GM23248 (cell line): ENCODE data around the gene IBA57. TPM values are rescaled to one million over a fixed set of nuclear protein-coding genes. Genes with fewer than 3 reads are reported as not detected.

Source experiments
- DNase-seq: peaks from one replicate; pipeline ENCODE4 v3.0.0-alpha.2; 2015
- H2AFZ ChIP-seq: fragments of 200-600 bp; sonication (generic); 2 replicates; pipeline ENCODE4 v1.6.1; 2016; ENCODE audit warnings: antibody characterized with exemption
- H3F3A ChIP-seq: fragments of 200-600 bp; sonication (generic); 2 replicates; pipeline ENCODE4 v1.6.1; 2016; ENCODE audit warnings: mild to moderate bottlenecking, antibody characterized with exemption, mixed run types; ENCODE audit not compliant: insufficient read depth
- H3K27ac ChIP-seq: fragments of 200-600 bp; sonication (generic); 2 replicates; pipeline ENCODE4 v1.5.1; 2016; ENCODE audit warnings: mild to moderate bottlenecking
- H3K27me3 ChIP-seq: fragments of 200-600 bp; sonication (generic); replicated peaks from 2 replicates; pipeline ENCODE4 v1.6.1; 2016; ENCODE audit warnings: mild to moderate bottlenecking; ENCODE audit not compliant: insufficient read depth
- H3K36me3 ChIP-seq: fragments of 200-600 bp; sonication (generic); 2 replicates; pipeline ENCODE4 v1.6.1; 2016; ENCODE audit warnings: low read depth, mild to moderate bottlenecking
- H3K4me1 ChIP-seq: fragments of 200-600 bp; sonication (generic); 2 replicates; pipeline ENCODE4 v1.6.1; 2016; ENCODE audit warnings: mild to moderate bottlenecking; ENCODE audit not compliant: insufficient read depth
- H3K4me2 ChIP-seq: fragments of 200-600 bp; sonication (generic); one replicate; pipeline ENCODE4 v1.6.1; 2016; ENCODE audit warnings: mild to moderate bottlenecking; ENCODE audit not compliant: unreplicated experiment
- H3K4me3 ChIP-seq: fragments of 200-600 bp; sonication (generic); 2 replicates; pipeline ENCODE4 v1.5.1; 2016; ENCODE audit warnings: mild to moderate bottlenecking
- H3K79me2 ChIP-seq: fragments of 200-600 bp; sonication (generic); 2 replicates; pipeline ENCODE4 v1.6.1; 2016; ENCODE audit warnings: mild to moderate bottlenecking; ENCODE audit not compliant: insufficient read depth
- H3K9ac ChIP-seq: fragments of 200-600 bp; sonication (generic); 2 replicates; pipeline ENCODE4 v1.6.1; 2016; ENCODE audit warnings: mild to moderate bottlenecking
- H3K9me2 ChIP-seq: fragments of 200-600 bp; sonication (generic); 2 replicates; pipeline ENCODE4 v1.6.1; 2016; ENCODE audit warnings: mixed run types, mild to moderate bottlenecking, moderate library complexity; ENCODE audit not compliant: insufficient read depth
- H3K9me3 ChIP-seq: fragments of 200-600 bp; sonication (generic); one replicate; pipeline ENCODE4 v1.6.1; 2017; ENCODE audit warnings: low read depth
- H4K20me1 ChIP-seq: fragments of 200-600 bp; sonication (generic); 2 replicates; pipeline ENCODE4 v1.6.0; 2016; ENCODE audit not compliant: insufficient read depth
- EZH2 ChIP-seq: fragments of 200-600 bp; sonication (generic); IDR thresholded peaks from 2 replicates; pipeline ENCODE4 v1.6.1; 2018; ENCODE audit warnings: antibody characterized with exemption, mild to moderate bottlenecking; ENCODE audit not compliant: insufficient read depth, poor library complexity, severe bottlenecking
- EZH2phosphoT487 ChIP-seq: fragments of 200-600 bp; sonication (generic); IDR thresholded peaks from 2 replicates; pipeline ENCODE4 v1.6.1; 2018; ENCODE audit warnings: antibody characterized with exemption, moderate library complexity, mild to moderate bottlenecking, low read depth; ENCODE audit not compliant: insufficient read depth
- WGBS, 2 experiments: methylation state at CpG; one replicate each; pipeline ENCODE4 v1.1.6; 2015 to 2017; ENCODE audit warnings: low lambda C conversion rate in 2 of 2, low coverage in 1 of 2; ENCODE audit errors: missing lambda C conversion rate in 2 of 2; 5-methylcytosine and 5-hydroxymethylcytosine counted together
- in situ Hi-C: fragments of 300-500 bp; cut with MboI; formaldehyde crosslinking; loops from 2 replicates; pipeline ENCODE4 v1.15.0; 2020
- polyA plus RNA-seq: library from polyadenylated mRNA; unstranded; fragments of >200 nt; fragmentation: Nextera tagmentation; extraction: Ambion mirVana; gene quantifications from 2 replicates; pipeline ENCODE4 v1.2.1, GENCODE V29; 2016
- total RNA-seq: library from RNA; depleted of rRNA; stranded (reverse); fragments of >200 nt; shearing (Covaris generic); gene quantifications from 2 replicates; pipeline ENCODE4 v1.2.3, GENCODE V29; 2014

IBA57 gene
- total and polyA plus RNA-seq, 2 experiments from 2014 or later: 2.0 to 2.9 TPM

- H3K27me3 ChIP-seq: no peaks in the 10 kb centered on the region
- no peak overlapping the region for H3K4me3 ChIP-seq
- no peak overlapping the region for H2AFZ ChIP-seq
- H3K36me3 ChIP-seq: no peaks in the 10 kb centered on the region
- peaks cover 20% of the 10 kb centered on the region for H3K4me1 ChIP-seq
- H3K4me2 ChIP-seq: no peak overlapping the region
- no peak overlapping the region for H3K9ac ChIP-seq
- WGBS, 2 experiments: 78 to 81% methylated on average over 11 of the region's 11 CpGs
- TF ChIP-seq EZH2phosphoT487 (no peak), EZH2 (no peak)
- no peaks in the 10 kb centered on the region for H3K9me2 ChIP-seq
- H3K79me2 ChIP-seq: peaks cover 10% of the 10 kb centered on the region; the same call in 1 of the 2 replicates
- H3K27ac ChIP-seq: no peak overlapping the region
- no peaks in the 10 kb centered on the region for H3K9me3 ChIP-seq
- in situ Hi-C loops: no loop called here
- no peaks in the 10 kb centered on the region; the same call in 1 of the 2 replicates for H3F3A ChIP-seq
- DNase-seq: no peak
- no peaks in the 10 kb centered on the region for H4K20me1 ChIP-seq
Measured at GRCh38 chr1:228154021-228154669, 11.5 kb upstream of the IBA57 start.

DNA sequence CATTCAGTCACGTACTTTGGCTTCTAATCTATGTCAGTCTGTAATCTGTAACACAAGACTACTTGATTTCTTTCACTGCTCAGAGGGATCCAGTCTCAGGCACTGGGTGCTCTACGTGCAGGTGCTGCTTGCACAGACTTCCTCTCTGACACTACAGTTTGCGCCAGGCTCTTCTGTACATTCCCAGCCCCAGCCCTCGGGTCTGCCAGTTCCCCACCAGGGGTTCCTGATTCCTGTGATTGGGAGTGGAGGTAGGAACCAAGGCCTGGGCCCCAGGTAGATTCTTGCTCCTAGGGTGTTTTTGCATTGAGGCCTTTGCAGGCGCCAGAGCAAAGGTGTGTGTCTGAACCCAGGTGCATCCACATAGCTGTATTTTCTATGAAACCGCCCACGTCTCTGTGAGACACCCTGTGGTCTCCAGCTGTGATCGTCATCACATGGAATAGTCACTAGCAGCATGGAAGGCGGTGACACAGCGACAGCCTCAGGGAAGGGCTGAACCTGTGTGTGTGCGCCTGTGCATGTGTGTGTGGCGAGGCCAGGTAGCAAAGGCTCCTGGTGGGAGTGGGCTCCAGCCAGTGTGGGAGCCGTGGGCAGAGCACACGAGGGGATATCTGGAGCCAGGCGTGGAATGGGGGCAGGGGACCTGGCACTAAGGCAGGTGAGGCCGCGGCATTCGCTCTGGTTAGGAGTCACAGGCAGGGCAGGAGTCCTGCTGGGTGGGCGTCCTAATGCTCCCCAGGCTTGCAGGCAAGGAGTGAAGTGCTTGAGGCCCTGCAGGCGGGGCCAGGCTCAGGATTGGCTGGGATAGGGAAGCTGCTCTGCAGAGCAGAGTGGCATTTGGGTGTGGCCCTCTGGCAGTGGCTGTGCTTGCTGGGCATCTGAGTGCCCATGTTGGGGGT is 10.7 kb upstream of the IBA57 start:
- Histone ChIP-seq H3K79me2 (peaks cover 2% of the 10 kb centered on the region; the same call in 1 of the 2 replicates), H2AFZ (no peak overlapping the region), H3K4me1 (peaks cover 13% of the 10 kb centered on the region), H3K4me2 (no peak overlapping the region), H4K20me1 (no peaks in the 10 kb centered on the region), H3K36me3 (no peaks in the 10 kb centered on the region), H3F3A (no peaks in the 10 kb centered on the region; the same call in 1 of the 2 replicates), H3K9me2 (no peaks in the 10 kb centered on the region), H3K27ac (no peak overlapping the region), H3K9ac (no peak overlapping the region), H3K27me3 (no peaks in the 10 kb centered on the region), H3K4me3 (no peak overlapping the region), H3K9me3 (no peaks in the 10 kb centered on the region)
- no peak for DNase-seq
- 81 to 84% methylated on average over 20 of the region's 20 CpGs for WGBS, 2 experiments
- in situ Hi-C loops: no loop called here
- no peak for TF ChIP-seq EZH2phosphoT487

- Histone ChIP-seq H3K36me3 (no peaks in the 10 kb centered on the region), H3F3A (no peaks in the 10 kb centered on the region; the same call in 1 of the 2 replicates), H3K4me1 (peaks cover 5% of the 10 kb centered on the region; the same call in 1 of the 2 replicates), H3K4me2 (no peak overlapping the region), H2AFZ (no peak overlapping the region), H3K4me3 (no peak overlapping the region), H3K27ac (no peak overlapping the region), H3K27me3 (no peaks in the 10 kb centered on the region), H3K79me2 (no peaks in the 10 kb centered on the region), H3K9me2 (no peaks in the 10 kb centered on the region), H4K20me1 (no peaks in the 10 kb centered on the region), H3K9me3 (no peaks in the 10 kb centered on the region), H3K9ac (no peak overlapping the region)
- WGBS, 2 experiments: 79 to 80% methylated on average over 16 of the region's 16 CpGs
- DNase-seq: no peak
- TF ChIP-seq EZH2: no peak
- no peak for TF ChIP-seq EZH2phosphoT487
- in situ Hi-C loops: no loop called here
Measured at GRCh38 chr1:228155596-228156514, 9.7 kb upstream of the IBA57 start.

DNA sequence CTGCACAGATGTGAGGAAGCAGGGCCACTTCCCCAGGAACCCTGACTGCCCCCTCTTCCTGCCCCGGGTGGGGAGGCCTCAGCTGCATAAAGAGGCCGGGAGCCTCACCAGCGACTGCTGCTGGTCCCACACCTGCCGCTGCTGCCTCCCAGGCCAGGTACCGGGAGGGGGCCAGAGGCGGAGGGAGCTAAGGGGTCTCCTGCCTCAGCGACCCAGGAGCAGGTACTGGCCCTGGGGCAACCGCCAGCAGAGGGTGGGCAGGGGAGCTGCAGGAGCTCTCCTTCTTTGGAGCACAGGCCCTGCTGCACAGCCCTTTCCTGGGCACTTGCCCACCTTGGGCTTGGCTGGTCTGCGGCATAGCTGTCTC is 9.1 kb upstream of the IBA57 start:
- Histone ChIP-seq H3K79me2 (no peaks in the 10 kb centered on the region), H3K4me2 (no peak overlapping the region), H3K9ac (no peak overlapping the region), H3K9me2 (no peaks in the 10 kb centered on the region), H2AFZ (no peak overlapping the region), H3K9me3 (no peaks in the 10 kb centered on the region), H3K27ac (no peak overlapping the region), H4K20me1 (no peaks in the 10 kb centered on the region), H3K4me3 (no peak overlapping the region), H3K27me3 (no peaks in the 10 kb centered on the region), H3K36me3 (no peaks in the 10 kb centered on the region), H3F3A (no peaks in the 10 kb centered on the region), H3K4me1 (0 out of 2 replicates have a peak, but pooled peaks cover under 1% of the 10 kb centered on the region)
- no peak for TF ChIP-seq EZH2phosphoT487
- no peak for TF ChIP-seq EZH2
- in situ Hi-C loops: no loop called here
- DNase-seq: no peak
- WGBS, 2 experiments: 60 to 67% methylated on average over 8 to 9 of the region's 9 CpGs
